Measurements from ENCODE around the gene RHOT2.

GRCh38 chr16:633336-634050 lies 34.4 kb upstream of the RHOT2 start:
- TF ChIP-seq SP1 (IDR thresholded peaks at IDR 0.05) (no peak), ELF4 (IDR thresholded peaks at IDR 0.05) (no peak), SUZ12 (IDR thresholded peaks at IDR 0.05) (no peak), HDGF (IDR thresholded peaks at IDR 0.05; ENCODE audit: borderline replicate concordance) (no peak), FOXK2 (IDR thresholded peaks at IDR 0.05) (no peak), FOXM1 (IDR thresholded peaks at IDR 0.05; ENCODE audit: borderline replicate concordance) (no peak), PKNOX1 (IDR thresholded peaks at IDR 0.05) (no peak), FOXA1 (IDR thresholded peaks at IDR 0.05) (no peak), BHLHE40 (IDR thresholded peaks at IDR 0.05; ENCODE audit: borderline replicate concordance) (no peak), NFRKB (IDR thresholded peaks at IDR 0.05) (no peak), ARNT (IDR thresholded peaks at IDR 0.05) (no peak), TARDBP (IDR thresholded peaks at IDR 0.05) (no peak), CTBP1 (IDR thresholded peaks at IDR 0.05; ENCODE audit: borderline replicate concordance) (no peak)

Data from HEK293T (cell line).